HUDEP-2 (cell line): Measurements from ENCODE around the gene ITPR3.

ENCODE experiments used
- DNase-seq, 76 experiments: peaks; one replicate each; lab custom pipeline; 2025; ENCODE audit not compliant: unreplicated experiment in 76 of 76; lab: John Stamatoyannopoulos, UW

ITPR3 gene

DNA sequence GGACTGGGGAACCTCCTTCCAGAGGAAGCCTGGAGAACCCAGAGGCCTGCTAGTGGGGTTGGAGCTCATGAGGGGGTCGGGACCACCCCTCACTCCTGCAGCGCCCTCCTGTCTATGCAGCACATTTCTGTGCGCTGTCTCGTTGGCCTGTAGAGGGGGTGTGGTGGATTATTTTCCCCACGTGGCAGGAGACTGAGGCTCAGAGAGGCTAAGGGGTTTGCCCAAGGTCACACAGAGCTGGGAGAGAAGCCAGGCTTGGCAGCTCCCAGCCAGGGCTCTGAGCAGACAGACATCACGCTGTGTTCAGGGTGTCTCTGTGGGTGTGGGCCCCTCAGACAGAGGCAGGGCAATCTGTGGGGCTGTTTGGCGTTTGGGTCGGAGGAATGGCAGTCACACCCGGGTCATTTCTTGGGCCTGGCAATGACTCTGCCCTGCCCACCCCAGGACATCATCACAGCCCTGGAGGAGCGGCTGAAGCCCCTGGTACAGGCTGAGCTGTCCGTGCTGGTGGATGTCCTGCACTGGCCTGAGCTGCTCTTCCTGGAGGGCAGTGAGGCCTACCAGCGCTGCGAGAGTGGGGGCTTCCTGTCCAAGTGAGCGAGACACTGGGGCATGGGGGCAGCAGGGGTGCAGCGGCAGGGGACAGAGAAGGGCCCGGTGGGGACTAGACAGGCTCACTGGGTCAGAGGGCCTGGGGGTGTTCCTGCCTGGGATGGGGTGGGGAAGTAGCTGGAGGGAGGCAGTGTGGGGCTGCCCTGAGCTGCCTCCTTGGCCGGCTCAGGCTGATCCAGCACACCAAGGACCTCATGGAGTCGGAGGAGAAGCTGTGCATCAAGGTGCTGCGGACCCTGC lies 62.7 kb downstream of the ITPR3 start:
- peak in 4 of 76 experiments; percentile 3 to 20 (median 13) for DNase-seq

DNA sequence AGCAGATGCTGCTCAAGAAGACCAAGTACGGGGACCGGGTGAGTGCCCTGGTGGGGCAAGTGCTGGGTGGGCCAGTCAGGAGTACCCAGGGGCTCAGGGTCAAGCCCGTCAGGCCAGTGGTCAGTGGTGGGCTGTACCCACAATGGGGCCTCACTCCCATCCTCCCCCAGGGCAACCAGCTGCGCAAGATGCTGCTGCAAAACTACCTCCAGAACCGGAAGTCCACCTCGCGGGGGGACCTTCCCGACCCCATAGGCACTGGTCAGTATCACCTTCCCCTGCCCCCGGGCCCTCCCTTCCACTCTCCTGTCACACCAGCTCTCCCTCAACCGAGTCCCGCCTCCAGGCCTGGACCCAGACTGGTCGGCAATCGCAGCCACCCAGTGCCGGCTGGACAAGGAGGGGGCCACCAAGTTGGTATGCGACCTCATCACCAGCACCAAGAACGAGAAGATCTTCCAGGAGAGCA lies 63.3 kb downstream of the ITPR3 start:
- DNase-seq: no peak

DNA sequence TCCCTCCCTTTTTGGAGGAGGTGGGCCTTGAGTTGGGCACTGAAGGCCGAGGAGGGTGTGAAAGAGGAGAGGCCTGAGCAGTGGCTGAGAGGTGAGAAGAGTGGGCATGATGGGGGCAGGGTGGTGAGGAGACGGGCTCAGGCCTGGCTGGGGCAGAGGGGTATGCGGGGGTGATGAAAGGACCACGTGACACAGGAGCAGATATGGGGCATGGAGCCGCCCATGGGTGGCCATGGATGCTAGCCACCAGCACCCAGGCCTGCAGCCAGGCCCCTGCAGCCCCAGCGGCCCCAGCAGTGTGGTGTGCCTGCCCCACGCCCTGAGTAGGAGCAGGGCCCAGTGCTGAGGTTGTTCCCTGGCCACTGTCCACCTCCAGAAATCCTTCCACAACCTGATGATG lies 63.9 kb downstream of the ITPR3 start:
- DNase-seq: no peak

DNA sequence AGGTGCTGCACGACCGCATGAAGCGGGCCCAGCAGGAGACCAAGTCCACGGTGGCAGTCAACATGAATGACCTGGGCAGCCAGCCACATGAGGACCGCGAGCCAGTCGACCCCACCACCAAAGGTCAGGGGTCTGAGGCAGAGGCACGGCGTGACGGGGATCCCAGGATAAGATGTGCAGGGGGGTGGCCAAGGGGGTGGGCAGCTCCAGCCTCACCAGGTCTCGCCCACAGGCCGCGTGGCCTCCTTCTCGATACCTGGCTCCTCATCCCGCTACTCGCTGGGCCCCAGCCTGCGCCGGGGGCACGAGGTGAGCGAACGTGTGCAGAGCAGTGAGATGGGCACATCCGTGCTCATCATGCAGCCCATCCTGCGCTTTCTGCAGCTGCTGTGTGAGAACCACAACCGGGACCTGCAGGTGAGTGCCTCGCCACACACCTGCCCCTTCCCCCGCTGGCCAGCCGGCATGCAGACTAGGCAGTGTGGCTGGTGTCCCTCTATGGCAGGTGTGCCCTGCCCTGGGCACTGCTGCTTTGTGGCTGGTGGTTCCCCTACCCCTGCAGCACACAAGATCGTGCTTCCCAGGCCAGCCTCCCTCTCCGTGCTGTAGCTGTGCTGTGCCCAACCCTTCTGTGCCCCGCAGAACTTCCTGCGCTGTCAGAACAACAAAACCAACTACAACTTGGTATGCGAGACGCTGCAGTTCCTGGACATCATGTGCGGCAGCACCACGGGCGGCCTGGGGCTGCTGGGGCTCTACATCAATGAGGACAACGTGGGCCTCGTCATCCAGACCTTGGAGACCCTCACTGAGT lies 64.5 kb downstream of the ITPR3 start:
- no peak for DNase-seq

DNA sequence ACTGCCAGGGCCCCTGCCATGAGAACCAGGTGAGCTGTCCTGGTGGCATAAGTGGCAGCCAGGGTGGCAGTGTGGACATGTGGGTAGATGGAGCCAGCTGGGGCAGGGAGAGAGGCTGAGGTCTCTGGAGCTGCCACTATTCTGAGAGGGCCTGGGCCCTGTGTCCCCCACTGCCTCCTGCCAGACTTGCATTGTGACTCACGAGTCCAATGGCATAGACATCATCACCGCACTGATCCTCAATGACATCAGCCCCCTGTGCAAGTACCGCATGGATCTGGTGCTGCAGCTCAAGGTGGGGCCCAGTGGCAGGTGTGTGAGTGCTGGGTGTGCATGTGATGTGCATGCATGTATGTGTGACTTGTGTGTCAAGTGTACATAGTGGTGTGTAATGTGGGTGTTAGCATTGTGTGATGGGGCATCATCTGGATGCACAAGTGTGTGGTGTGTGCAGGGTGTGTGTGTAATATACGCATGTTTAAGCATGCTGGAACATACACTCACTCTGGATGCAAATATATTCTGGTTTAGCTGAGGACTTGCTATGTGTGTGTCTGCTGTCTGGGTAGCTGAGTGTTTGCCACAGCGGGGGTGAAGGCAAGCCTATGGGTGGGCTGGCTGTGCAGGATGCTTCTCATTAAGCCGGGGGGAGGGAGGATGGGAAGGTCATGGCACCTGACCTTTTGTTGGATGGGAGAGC lies 65.3 kb downstream of the ITPR3 start:
- no peak for DNase-seq

DNA sequence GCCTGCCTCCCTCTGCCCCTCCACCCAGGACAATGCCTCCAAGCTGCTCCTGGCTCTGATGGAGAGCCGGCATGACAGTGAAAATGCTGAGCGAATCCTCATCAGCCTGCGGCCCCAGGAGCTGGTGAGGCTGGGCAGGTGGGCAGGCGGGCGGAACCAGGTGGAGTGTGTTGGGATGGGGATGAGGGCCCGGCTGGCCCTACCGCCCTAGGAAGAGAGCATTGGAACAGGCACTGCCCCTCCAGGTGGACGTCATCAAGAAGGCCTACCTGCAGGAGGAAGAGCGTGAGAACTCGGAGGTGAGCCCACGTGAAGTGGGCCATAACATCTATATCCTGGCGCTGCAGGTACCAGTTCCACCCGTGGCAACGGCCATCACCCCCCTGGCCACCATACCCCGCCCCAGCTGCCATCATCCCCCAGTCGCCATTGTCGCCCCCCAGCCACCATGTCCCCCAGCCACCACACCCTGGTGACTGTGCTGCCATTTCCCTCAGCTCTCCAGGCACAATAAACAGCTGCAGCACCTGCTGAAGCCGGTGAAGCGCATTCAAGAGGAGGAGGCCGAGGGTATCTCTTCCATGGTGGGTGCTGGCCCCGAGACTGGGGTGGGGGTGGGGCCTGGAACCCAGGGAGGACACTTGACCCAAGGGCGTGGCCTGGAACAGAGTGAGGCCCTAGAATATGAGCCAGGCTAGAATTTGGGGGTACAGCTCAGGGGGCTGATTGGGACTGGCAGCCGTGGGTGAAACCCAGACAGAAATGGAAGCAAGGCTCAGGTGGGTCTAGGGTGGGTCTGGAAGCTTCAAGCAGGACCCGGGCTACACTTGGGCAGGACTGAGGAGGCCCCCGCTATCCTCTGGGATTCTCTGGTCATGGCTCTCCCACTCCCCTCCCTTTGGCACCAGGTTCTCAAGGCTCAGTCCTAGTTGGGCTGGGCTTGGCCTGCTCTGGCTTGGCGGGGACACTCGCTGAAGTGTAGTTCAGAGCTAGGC lies 66.2 kb downstream of the ITPR3 start:
- no peak for DNase-seq

DNA sequence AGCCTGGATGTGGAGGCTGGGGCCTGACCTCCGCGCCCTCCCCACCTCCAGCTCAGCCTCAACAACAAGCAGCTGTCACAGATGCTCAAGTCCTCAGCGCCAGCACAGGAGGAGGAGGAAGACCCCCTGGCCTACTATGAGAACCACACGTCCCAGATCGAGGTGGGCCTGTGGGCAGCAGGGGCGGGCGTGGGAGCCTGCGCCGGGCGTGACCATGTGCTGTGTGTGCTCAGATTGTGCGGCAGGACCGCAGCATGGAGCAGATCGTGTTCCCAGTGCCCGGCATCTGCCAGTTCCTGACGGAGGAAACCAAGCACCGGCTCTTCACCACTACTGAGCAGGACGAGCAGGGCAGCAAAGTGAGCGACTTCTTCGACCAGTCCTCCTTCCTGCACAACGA lies 66.9 kb downstream of the ITPR3 start:
- no peak for DNase-seq

DNA sequence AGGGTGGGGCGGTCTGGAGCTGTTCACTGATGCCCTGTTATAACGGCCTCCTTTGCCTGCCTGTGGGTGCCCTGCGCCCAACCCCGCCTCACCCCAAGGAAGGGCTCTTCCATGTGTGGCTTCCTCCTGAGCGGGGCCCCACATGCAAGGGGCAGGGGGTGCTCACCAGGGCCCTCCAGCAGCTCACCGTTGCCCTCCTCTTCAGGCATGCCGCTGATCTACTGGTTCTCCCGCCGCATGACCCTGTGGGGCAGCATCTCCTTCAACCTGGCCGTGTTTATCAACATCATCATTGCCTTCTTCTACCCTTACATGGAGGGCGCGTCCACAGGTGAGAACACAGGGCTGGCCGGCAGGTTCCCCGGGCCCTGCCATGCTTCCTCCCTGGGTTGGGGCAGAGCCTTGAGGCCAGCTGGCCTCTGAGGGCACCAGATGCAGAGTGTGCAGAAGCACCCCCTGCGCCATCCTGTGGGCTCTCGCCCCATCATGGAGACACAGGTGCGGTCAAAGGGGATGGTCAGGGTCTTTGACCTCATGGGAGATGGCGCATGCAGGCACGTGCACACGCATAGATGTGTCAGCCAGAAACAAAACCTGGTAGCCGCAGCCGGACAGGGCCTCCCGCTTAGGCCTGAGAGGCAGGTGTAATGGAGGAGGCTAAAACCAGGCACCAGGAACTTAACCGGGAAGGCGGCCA lies 67.5 kb downstream of the ITPR3 start:
- DNase-seq: no peak

DNA sequence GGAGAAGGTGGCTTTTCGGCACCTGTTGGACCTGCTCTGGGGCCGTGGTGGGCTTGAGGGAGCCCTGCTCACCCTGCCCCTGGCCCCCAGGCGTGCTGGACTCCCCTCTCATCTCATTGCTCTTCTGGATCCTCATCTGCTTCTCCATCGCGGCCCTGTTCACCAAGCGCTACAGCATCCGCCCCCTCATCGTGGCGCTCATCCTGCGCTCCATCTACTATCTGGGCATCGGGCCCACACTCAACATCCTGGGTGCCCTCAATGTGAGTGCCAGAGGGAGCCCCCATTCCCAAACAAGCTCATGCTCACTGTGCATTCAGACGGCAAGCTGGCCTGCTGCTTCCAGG lies 68.0 kb downstream of the ITPR3 start:
- DNase-seq: no peak

DNA sequence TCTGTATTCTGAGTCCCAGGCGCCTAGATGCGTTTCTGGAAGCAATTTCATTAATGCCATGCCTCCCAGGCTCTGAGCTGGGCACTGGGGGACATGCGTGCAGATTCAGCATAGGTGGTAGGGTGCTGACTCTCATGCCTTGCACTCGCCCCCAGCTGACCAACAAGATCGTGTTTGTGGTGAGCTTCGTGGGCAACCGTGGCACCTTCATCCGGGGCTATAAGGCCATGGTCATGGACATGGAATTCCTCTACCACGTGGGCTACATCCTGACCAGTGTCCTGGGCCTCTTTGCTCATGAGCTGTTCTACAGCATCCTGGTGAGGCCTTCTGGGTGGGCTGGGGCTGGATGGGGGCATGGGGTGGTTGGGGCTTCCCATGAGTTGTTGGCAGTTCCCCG lies 68.8 kb downstream of the ITPR3 start:
- no peak for DNase-seq

DNA sequence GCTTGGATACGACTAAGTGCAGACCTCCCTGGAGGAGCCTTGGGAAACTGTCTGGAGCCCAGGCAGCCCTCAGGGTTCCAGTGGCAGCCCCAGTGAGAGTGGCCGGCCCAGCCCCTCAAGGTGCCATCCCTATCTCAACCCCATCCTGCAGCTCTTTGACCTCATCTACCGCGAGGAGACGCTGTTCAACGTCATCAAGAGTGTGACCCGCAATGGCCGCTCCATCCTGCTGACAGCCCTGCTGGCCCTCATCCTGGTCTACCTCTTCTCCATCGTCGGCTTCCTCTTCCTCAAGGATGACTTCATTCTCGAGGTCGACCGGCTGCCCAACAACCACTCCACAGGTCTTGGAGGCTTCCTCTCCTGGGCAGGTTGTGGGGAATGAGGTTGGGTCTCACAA lies 69.6 kb downstream of the ITPR3 start:
- DNase-seq: no peak

DNA sequence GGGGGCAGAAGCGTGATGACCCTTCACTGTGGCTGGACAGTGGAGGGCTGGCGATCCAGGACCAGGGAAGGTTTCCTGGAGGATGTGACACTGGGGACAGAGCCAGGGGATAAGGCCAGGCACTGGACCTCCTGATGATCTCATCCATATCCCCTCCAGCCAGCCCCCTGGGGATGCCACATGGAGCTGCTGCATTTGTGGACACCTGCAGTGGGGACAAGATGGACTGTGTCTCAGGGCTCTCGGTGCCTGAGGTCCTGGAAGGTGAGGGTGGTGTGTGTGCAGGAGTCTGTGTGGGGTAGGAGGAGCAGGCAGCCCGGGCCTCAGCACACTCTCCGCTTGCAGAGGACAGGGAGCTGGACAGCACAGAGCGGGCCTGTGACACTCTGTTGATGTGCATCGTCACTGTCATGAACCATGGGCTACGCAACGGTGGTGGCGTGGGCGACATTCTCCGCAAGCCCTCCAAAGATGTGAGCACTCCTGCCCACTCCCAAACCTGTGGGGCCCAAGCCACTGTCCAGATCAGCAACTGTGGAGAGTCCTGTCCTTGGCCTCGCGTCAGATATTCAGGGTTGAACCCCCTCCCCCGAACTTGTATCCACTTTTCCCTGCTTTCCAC lies 70.4 kb downstream of the ITPR3 start:
- DNase-seq: no peak

DNA sequence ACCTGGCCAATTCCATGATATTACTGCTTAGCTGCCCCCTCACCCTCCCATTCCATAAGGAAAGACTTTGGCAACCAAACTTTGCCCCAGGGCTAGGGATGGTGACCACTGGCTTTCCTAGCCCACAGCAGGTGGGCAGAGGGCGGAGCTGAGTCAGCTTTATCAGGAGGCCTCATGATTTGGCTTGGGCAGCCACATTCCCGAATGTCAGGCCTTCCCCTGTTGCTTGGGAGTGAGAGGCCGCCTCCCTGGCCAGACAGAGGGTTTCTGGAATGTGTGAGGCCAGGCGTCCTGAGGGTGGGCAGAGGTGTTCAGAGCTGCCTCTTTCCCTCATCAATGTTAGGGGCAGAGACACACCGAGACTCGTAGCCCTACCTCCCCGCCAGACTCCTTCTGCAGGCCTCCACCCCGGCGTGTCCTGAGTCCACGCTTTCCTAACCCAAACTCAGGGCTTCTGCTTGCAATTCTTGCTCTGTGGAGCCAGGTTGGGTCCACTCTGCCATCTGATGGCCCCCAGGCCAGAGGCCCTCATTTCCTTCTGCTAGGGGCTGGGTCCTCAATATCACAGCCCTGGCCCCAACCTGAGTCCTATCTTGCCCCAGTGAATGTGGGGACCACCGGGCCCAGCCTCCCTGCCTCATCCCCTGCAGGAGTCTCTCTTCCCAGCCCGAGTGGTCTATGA lies 71.1 kb downstream of the ITPR3 start:
- no peak for DNase-seq

DNA sequence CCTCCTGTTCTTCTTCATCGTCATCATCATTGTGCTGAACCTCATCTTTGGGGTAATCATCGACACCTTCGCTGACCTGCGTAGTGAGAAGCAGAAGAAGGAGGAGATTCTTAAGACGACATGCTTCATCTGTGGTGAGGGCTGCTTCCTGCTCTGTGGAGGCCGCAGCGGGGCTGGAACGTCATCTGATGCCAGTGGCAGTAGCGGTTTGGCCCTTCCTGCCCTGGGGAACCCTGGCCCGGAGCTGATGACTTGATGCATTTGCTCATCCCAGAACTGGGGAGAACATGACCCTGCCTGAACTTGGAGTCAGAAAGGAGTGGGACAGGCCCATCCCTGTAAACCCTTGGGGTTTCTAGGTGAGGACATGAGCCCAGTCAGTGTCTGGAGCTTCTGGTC lies 71.6 kb downstream of the ITPR3 start:
- DNase-seq: no peak

DNA sequence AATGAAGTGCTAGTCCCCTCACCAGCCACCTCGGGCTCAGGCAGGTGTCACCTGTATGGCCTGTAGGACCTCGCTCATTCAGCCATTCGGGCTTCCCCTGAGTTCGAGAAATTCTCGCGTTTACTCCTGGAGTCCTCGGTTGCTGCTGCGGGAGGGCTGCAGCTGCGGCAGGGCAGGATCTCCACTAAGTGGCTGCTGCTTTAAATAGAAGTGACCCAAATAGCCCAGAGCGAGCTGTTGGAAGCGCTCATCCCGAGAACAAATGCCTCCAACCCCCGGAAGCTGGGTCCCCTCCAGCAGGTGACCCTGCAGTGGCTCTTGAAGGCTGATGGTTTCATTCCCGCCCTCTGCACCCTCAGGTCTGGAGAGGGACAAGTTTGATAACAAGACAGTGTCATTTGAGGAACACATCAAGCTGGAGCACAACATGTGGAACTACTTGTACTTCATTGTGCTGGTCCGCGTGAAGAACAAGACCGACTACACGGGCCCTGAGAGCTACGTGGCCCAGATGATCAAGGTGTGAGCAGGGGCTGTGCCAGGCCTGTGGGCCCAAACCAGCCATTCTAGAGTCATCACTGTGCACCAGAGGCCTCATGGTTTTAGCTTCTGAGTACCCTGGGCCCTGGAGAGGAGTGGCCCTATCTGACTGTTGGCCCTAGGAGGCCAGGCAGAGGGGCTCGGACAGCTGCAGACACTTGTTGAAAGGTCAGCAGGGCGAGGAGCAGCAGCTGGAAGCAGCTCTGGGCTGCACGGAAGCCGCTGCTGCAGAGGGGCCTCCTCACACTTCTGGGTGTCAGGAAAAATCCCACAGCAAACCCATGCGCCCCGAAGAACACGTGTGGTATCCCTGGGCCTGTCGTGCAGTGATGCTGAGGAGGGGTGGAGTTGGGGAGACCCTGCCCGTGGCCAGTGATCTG lies 72.3 kb downstream of the ITPR3 start:
- DNase-seq: no peak

DNA sequence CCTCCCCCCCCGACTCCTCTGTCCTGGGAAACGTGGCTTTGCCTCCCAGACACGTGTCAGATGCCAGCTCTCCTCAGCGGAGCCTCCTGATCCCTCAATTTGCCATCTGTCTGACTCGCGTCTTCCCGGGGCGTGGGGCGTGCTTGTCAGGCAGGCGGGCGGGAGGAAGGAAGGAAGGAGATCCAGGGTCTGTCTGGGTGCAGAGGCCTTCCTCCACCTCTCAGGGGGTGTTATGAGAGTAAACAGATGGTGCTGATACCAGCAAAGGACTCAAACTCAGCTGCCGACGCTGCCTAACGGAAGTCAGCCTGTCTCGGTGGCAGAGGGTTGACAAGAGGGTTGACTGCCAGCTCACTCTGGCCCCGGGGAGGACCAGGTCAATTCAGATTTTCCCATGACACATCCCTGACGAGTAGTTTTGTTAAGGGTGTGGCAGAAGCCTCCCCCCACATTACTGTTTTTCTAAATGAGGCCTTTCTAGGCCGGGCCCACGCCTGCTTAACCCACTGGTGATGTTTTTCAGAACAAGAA lies 73.3 kb downstream of the ITPR3 start:
- peak in 12 of 76 experiments; percentile 12 to 42 (median 26) for DNase-seq

DNA sequence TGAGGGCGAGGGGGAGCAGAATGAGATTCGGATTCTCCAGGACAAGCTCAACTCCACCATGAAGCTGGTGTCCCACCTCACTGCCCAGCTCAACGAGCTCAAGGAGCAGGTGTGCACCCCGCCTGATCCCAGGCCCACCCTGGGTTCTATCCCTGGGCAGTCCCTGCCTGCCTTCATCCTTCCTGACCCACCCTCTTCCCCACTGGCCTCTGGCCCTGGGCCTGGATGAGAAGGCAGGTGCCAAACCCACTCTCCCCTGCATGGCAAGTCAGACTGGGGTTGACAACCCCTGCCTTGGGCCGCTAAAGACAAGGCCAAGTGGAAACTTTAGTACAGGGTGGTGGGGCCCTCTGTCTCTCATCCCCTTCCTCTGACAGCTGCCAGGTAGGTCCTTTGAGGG lies 73.9 kb downstream of the ITPR3 start:
- no peak for DNase-seq
